Transverse colon (tissue), 4 donors: ENCODE measurements around the gene SERINC4. TPM values are rescaled to one million over a fixed set of nuclear protein-coding genes. Genes with fewer than 3 reads are reported as not detected.

Experiments
- DNase-seq: peaks from one replicate; pipeline ENCODE4 v3.0.0-alpha.2; 2019
- H3K27ac ChIP-seq, 4 donors: fragments of 200-600 bp; sonication (generic); 2 replicates each; pipeline ENCODE4 v1.5.1; 2016 to 2018; ENCODE audit warnings: inconsistent platforms in 4 of 4
- H3K27me3 ChIP-seq: fragments of 200-600 bp; sonication (generic); 2 replicates; pipeline ENCODE4 v1.5.1; 2017; ENCODE audit warnings: inconsistent platforms
- H3K36me3 ChIP-seq, 4 donors: fragments of 200-600 bp; sonication (generic); 2 replicates each; pipeline ENCODE4 v1.5.1; 2017 to 2019; ENCODE audit warnings: inconsistent platforms in 4 of 4
- H3K4me1 ChIP-seq, 4 donors: fragments of 200-600 bp; sonication (generic); 2 replicates each; pipeline ENCODE4 v1.5.1; 2017 to 2020; ENCODE audit warnings: inconsistent platforms in 4 of 4
- H3K4me3 ChIP-seq, 4 donors: fragments of 200-600 bp; sonication (generic); 1 replicate in 1 of 4; 2 replicates in 3 of 4; pipeline versions ENCODE4 v1.5.1 to v1.6.1; 2017 to 2019; ENCODE audit warnings: inconsistent platforms in 4 of 4
- H3K9me3 ChIP-seq, 2 donors: fragments of 200-600 bp; sonication (generic); 2 replicates each; pipeline ENCODE4 v1.5.1; 2017 to 2019; ENCODE audit warnings: inconsistent platforms in 2 of 2
- CTCF ChIP-seq, 5 experiments: fragments of 200-600 bp in 3 of 5; fragments of 450-650 bp in 2 of 5; sonication (generic) in 3 of 5; IDR thresholded peaks; 1 replicate in 2 of 5; 2 replicates in 3 of 5; pipeline ENCODE4 v1.5.1; 2016 to 2017; ENCODE audit warnings: antibody characterized with exemption in 5 of 5, inconsistent platforms in 3 of 5, mild to moderate bottlenecking in 2 of 5, moderate library complexity in 1 of 5
- EP300 ChIP-seq: sonication (generic); formaldehyde crosslinking; IDR thresholded peaks from one replicate; pipeline ENCODE4 v1.6.1; 2017; ENCODE audit warnings: antibody characterized with exemption, low read depth
- POLR2A ChIP-seq: fragments of 450-650 bp; IDR thresholded peaks from one replicate; pipeline ENCODE4 v1.6.1; 2016; ENCODE audit warnings: antibody characterized with exemption, mild to moderate bottlenecking, moderate library complexity
- POLR2AphosphoS5 ChIP-seq, 3 donors: sonication (generic); formaldehyde crosslinking; IDR thresholded peaks; one replicate each; pipeline ENCODE4 v1.6.1; 2016; ENCODE audit warnings: antibody characterized with exemption in 3 of 3
- WGBS, 2 donors: methylation state at CpG; one replicate each; pipeline ENCODE4 v1.1.5; 2018; ENCODE audit warnings: low coverage in 1 of 2; 5-methylcytosine and 5-hydroxymethylcytosine counted together
- in situ Hi-C, 4 donors: fragments of 200-750 bp; cut with MboI; loops; one replicate each; pipeline versions ENCODE4 v1.15.0 to v1.15.1; 2017; ENCODE audit warnings: low sequenced_read_pairs in 3 of 4, low pct_ligation_motif_present in 1 of 4, low pct_unique_long_range_greater_than_20kb in 1 of 4
- intact Hi-C: fragments of 100-400 bp; cut with DNase I; formaldehyde crosslinking; loops from one replicate; pipeline ENCODE4 v1.15.1; 2023; ENCODE audit warnings: low total_unique reads
- total RNA-seq, 4 donors: library from RNA; depleted of rRNA; stranded (reverse); fragments of >200 nt; gene quantifications; one replicate each; pipeline ENCODE4 v1.1.0, GENCODE V29; 2016

The SERINC4 gene
- total RNA-seq, 4 donors from 2014 or later: not detected

GRCh38 chr15:43793647-43794046 is 6.4 kb downstream of the SERINC4 start:
- Histone ChIP-seq H3K27ac (peak overlapping the region; percentile 90 to 99 (median 97)), H3K27me3 (no peaks in the 10 kb centered on the region), H3K36me3 (peaks cover 0 to 15% (median 6%) of the 10 kb centered on the region in 4 donors), H3K4me1 (peaks cover 35 to 60% (median 46%) of the 10 kb centered on the region in 4 donors), H3K4me3 (peak overlapping the region in 3 of 4 donors; percentile 74 to 94 (median 90)), H3K9me3 (no peaks in the 10 kb centered on the region)
- in situ Hi-C loops (loop anchor here in 1 of 4 donors (25.0 kb wide), 1 partner anchor 306 kb away; the partner anchor contains the start of gene TP53BP1), intact Hi-C loops (no loop called here)
- no peak for DNase-seq
- WGBS, 2 donors: 69% methylated on average over 10 of the region's 10 CpGs; no CpG with 5 or more reads in 1 of the 2 donors
- TF ChIP-seq CTCF (IDR thresholded peaks at IDR 0.05) (no peak), EP300 (no peak), POLR2A (no peak), POLR2AphosphoS5 (IDR thresholded peaks at IDR 0.05) (no peak)

GRCh38 chr15:43792761-43793476 is 7.1 kb downstream of the SERINC4 start:
- Histone ChIP-seq H3K36me3 (peaks cover 0 to 15% (median 6%) of the 10 kb centered on the region in 4 donors), H3K4me1 (peaks cover 31 to 53% (median 40%) of the 10 kb centered on the region in 4 donors), H3K27me3 (no peaks in the 10 kb centered on the region), H3K4me3 (peak overlapping the region; percentile 74 to 94 (median 86)), H3K27ac (peak overlapping the region; percentile 90 to 99 (median 97)), H3K9me3 (no peaks in the 10 kb centered on the region)
- TF ChIP-seq EP300 (no peak), CTCF (IDR thresholded peaks at IDR 0.05) (peak in 2 of 5 experiments; percentile 29 to 59), POLR2A (peak; percentile 61), POLR2AphosphoS5 (IDR thresholded peaks at IDR 0.05) (peak; percentile 37 to 74 (median 73))
- intact Hi-C loops: no loop called here
- WGBS, 2 donors: 0 to 2% methylated on average over 3 to 33 of the region's 33 CpGs
- in situ Hi-C loops: loop anchor here in 1 of 4 donors (25.0 kb wide), 1 partner anchor 306 kb away; the partner anchor contains the start of gene TP53BP1
- DNase-seq: peak; percentile 62

GRCh38 chr15:43791993-43792760 is 7.8 kb downstream of the SERINC4 start, which contains the start of gene SERF2:
TSS of gene SERF2 (plus strand) at chr15:43792320. CDS start at chr15:43792377, 57 bp downstream.
- intact Hi-C loops: no loop called here
- TF ChIP-seq EP300 (no peak), CTCF (IDR thresholded peaks at IDR 0.05) (peak in 1 of 5 experiments; percentile 13), POLR2A (peak; percentile 100), POLR2AphosphoS5 (IDR thresholded peaks at IDR 0.05) (peak; percentile 100)
- in situ Hi-C loops: loop anchor here in 1 of 4 donors (25.0 kb wide), 1 partner anchor 305 kb away; the partner anchor contains the start of gene TP53BP1
- DNase-seq: peak; percentile 100
- H3K4me1 ChIP-seq: peaks cover 27 to 45% (median 35%) of the 10 kb centered on the region in 4 donors
- H3K27me3 ChIP-seq: no peaks in the 10 kb centered on the region
- peaks cover 0 to 15% (median 6%) of the 10 kb centered on the region in 4 donors for H3K36me3 ChIP-seq
- peak within 1 kb of the TSS; percentile 90 to 99 (median 97) for H3K27ac ChIP-seq
- no peaks in the 10 kb centered on the region for H3K9me3 ChIP-seq
- WGBS, 2 donors: 0 to 3% methylated on average over 7 to 27 of the region's 66 CpGs
- peak within 1 kb of the TSS; percentile 74 to 94 (median 86) for H3K4me3 ChIP-seq
